GM10266 (cell line): Measurements from ENCODE around the gene ZNF423.

ENCODE experiments used
- DNase-seq: peaks from one replicate; pipeline ENCODE4 v3.0.0; 2012; ENCODE audit errors: extremely low spot score
- TF ChIP-seq, protein P1 (sequence below): IDR thresholded peaks from 2 replicates; pipeline ENCODE4 v1.5.1; 2012; ENCODE audit warnings: mild to moderate bottlenecking, low read depth; ENCODE audit not compliant: control insufficient read depth, insufficient read depth; ENCODE audit errors: missing control alignments

ZNF423 gene

DNA sequence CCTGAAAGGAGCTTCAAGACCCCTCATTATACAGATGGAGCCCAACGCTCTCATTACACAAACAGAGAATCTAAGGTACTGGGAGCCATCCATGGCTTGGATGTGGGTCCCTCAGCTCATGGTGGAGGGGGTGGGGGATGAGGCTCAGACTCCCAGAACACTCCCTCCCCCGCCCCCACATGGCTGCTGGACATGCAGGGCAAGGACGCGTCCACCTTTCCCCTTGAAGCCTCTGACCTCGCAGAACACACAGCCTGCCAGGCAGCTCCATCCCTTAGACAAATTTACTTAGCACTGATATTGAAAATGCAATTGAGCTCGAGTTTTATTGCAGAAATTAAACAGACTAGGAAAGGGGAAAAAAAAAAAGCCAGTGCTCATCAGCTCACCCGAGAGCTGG lies 203.9 kb downstream of the ZNF423 start:
- TF ChIP-seq, protein P1, sequence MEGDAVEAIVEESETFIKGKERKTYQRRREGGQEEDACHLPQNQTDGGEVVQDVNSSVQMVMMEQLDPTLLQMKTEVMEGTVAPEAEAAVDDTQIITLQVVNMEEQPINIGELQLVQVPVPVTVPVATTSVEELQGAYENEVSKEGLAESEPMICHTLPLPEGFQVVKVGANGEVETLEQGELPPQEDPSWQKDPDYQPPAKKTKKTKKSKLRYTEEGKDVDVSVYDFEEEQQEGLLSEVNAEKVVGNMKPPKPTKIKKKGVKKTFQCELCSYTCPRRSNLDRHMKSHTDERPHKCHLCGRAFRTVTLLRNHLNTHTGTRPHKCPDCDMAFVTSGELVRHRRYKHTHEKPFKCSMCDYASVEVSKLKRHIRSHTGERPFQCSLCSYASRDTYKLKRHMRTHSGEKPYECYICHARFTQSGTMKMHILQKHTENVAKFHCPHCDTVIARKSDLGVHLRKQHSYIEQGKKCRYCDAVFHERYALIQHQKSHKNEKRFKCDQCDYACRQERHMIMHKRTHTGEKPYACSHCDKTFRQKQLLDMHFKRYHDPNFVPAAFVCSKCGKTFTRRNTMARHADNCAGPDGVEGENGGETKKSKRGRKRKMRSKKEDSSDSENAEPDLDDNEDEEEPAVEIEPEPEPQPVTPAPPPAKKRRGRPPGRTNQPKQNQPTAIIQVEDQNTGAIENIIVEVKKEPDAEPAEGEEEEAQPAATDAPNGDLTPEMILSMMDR = no peak
- no peak for DNase-seq

DNA sequence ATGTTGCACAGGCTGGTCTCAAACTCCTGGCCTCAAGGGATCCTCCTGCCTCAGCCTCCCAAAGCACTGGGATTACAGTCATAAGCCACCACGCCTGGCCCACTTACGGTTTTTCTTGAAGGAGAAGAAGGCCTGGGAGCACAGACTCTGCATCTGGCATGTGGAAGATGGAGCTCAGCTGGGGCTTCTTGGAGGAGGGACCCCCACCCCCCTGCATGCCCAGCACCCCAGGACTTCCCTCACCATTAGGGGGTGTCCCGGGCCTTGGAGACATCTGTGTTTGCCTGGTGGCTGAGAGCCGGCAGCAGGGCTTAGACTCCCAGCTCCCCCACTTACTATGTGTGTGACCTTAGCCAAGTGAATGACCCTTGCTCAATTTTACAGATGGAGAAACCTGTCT lies 204.7 kb downstream of the ZNF423 start:
- no peak for DNase-seq
- TF ChIP-seq, protein P1 = no peak

DNA sequence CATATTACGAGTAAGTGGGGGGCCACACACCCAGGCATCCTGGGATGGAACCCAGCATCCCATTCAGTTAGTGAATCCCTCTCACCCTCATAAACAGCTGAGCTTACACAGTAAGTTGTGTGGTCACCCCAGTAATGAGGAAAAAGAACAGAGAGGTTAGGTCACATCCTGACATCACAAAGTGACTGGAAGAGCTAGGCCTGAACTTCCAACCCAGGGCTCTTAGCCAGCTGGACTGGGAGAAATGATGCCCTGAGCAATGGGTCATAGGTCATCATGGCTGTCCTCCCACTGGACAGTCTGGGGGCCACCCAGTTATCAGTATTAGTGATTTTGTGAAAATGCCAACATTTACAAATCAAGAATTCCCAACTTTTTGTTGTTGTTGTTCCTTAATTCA lies 205.3 kb downstream of the ZNF423 start:
- DNase-seq = no peak

DNA sequence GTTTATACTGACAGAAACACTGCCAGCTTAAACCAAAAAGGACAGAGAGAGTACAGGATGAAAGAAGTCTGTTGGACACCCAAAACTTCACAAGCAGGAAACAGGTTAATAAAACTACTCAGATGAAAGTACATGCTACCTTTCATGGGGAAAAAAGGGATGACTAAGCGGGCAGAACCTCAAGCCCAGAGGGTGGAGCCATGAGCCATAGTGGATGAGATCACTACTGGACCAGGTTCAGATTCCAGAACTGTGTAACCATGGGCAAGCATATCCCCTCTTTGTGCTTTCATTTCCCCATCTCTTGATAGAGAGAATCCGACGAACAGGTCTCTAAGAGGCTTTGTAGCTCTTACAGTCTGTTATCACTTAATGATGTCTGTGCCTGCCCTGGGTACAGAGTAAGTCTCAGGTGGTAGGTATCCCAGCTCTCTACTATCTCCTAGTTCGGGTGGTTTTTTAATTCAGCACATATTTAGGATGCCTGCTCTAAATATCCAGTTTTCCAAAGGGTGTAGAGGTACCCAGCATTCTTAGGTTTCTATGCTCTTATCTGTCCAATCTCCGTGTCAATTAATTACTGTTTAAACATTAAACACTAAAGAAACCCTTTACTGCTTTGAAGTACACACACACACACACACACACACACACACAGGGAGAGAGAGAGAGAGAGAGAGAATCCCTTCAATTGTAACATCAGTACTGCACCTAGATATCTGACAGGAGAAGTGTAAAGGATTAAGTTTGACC lies 206.7 kb downstream of the ZNF423 start:
- TF ChIP-seq, protein P1 = no peak
- DNase-seq = no peak

More for the DNA sequence above, 205.3 kb downstream of the ZNF423 start:
- TF ChIP-seq, protein P1 = no peak

DNA sequence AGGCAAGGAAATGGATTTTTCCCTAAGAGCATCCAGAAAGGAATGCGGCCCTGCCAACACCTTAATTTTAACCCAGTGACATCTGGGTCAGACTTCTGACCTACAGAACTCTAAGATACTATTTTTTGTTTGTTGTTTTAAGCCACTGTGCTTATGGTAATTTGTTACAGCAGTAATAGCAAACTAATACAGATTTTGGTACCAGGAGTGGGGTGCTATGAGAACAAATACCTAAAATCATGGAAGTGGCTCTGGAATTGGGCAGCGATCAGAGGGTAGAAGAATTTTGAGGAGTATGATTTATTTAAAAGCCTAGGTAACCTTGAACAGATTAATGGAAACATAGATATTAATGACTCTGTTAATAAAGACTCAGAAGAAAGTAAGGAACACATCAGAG lies 208.2 kb downstream of the ZNF423 start:
- TF ChIP-seq, protein P1 = no peak
- no peak for DNase-seq

DNA sequence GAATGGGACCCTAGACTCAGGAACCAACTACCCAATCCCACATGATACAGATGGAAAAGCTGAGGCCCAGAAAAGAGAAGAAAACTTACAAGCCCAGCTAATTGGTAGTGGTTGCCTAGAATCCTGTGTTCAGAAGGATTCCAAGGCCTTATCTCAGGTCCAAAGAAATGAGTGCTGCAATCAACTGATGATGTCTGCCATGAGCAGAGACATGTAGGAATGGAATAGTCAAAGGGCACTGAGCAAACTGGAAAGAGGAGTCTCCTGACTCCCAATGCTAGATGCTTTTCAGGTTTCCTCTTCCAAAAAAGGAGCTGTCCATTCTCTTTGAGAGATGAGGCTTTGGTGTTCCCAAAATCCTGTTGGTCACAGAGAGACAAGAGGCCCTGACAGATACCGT lies 210.6 kb downstream of the ZNF423 start:
- TF ChIP-seq, protein P1 = no peak

DNA sequence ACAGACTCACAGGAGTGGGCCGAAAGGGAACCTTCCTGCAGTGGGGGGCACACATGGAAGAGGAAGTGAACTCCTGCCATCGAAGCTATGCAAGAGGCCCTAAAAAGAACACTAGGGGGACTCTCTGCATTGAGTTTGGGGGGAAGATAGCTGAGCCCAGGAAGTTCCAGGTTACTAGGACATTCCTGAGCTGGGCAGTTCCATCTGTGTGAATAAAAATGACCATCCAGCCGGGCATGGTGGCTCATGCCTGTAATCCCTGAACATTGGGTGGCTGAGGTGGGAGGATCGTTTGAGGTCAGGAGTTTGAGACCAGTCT lies 211.8 kb downstream of the ZNF423 start:
- no peak for DNase-seq
- TF ChIP-seq, protein P1 = no peak

More for the DNA sequence above, 210.6 kb downstream of the ZNF423 start:
- DNase-seq = no peak
